Fibroblast of the aortic adventitia (primary cell): ENCODE results near the gene TLE2. TPM values are rescaled to one million over a fixed set of nuclear protein-coding genes. Genes with fewer than 3 reads are reported as not detected.

Experiments used
- DNase-seq: peaks from one replicate; pipeline ENCODE4 v3.0.0-alpha.2; 2010; ENCODE audit warnings: low read depth
- H3K4me3 ChIP-seq: 2 replicates; pipeline ENCODE4 v1.5.1; 2011; ENCODE audit warnings: low read depth, mild to moderate bottlenecking, control low read depth, low read length, moderate library complexity
- total RNA-seq: library from RNA; depleted of rRNA; stranded (reverse); fragments of >200 nt; gene quantifications from 2 replicates; pipeline ENCODE4 v1.2.3, GENCODE V29; 2012; ENCODE audit warnings: low replicate concordance
- TF ChIP-seq, protein P1 (sequence below): IDR thresholded peaks from 2 replicates; pipeline ENCODE4 v1.5.1; 2011; ENCODE audit warnings: mild to moderate bottlenecking, low read length, control low read depth, inconsistent platforms; ENCODE audit not compliant: insufficient read depth

The TLE2 gene
- total RNA-seq, 1 donor, result 5.2 TPM

DNA sequence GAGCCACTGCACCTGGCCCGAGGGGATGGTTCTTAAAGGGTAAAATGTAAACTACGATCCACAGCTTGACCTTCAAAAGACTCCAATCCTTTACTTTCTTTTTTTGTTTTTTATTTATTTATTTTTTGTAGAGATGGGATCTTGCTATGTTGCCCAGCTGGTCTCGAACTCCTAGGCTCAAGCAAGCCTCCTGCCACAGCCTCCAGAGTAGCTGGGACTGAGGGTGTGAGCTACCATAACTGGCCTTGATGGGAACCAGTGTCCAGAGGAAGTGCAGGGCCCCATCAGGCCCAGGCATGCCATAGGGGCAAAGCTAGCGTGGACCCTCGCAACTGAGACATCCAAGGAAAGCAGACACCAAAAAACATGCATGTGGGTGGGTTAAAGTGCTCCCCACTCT, 66.0 kb downstream of the TLE2 start:
- H3K4me3 ChIP-seq, result no peak overlapping the region
- DNase-seq, result no peak
- TF ChIP-seq, protein P1, sequence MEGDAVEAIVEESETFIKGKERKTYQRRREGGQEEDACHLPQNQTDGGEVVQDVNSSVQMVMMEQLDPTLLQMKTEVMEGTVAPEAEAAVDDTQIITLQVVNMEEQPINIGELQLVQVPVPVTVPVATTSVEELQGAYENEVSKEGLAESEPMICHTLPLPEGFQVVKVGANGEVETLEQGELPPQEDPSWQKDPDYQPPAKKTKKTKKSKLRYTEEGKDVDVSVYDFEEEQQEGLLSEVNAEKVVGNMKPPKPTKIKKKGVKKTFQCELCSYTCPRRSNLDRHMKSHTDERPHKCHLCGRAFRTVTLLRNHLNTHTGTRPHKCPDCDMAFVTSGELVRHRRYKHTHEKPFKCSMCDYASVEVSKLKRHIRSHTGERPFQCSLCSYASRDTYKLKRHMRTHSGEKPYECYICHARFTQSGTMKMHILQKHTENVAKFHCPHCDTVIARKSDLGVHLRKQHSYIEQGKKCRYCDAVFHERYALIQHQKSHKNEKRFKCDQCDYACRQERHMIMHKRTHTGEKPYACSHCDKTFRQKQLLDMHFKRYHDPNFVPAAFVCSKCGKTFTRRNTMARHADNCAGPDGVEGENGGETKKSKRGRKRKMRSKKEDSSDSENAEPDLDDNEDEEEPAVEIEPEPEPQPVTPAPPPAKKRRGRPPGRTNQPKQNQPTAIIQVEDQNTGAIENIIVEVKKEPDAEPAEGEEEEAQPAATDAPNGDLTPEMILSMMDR, result no peak

GRCh38 chr19:2962018-2962670, 66.9 kb downstream of the TLE2 start:
- peak; percentile 92 for DNase-seq
- no peak overlapping the region for H3K4me3 ChIP-seq
- TF ChIP-seq, protein P1, result peak; percentile 63

- H3K4me3 ChIP-seq, result no peak overlapping the region
- TF ChIP-seq, protein P1, result no peak
- no peak for DNase-seq
Observed at GRCh38 chr19:2960120-2960519, 69.0 kb downstream of the TLE2 start.

GRCh38 chr19:2957160-2957559, 71.9 kb downstream of the TLE2 start:
- TF ChIP-seq, protein P1, result no peak
- H3K4me3 ChIP-seq, result no peak overlapping the region
- DNase-seq, result no peak

DNA sequence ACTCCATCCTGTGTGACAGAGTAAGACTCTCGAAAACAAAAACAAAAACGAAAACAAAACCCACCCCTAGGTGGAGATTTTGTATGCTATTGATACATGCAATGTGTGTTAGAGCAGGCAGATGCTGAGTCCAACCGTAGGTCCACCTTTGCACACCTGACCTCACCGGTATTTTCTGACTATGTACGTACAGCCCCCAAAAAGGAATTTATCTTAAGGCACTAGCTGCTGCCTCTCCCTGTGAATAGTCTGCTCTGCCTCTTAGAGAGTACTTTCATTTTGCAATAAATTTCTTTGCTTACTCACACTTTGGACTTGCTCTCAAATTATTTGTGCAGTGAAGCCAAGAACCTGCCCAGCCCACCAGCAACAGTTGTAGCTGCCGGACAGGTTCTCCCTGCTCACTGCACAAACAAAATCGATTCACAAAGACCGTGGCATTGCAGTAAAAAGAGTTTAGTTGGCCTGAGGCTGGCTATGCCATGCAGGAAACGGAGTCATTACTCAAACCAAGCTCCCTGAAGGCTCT, 76.1 kb downstream of the TLE2 start:
- peak overlapping the region; percentile 52 for H3K4me3 ChIP-seq
- peak; percentile 55 for DNase-seq
- TF ChIP-seq, protein P1, result peak; percentile 33

DNA sequence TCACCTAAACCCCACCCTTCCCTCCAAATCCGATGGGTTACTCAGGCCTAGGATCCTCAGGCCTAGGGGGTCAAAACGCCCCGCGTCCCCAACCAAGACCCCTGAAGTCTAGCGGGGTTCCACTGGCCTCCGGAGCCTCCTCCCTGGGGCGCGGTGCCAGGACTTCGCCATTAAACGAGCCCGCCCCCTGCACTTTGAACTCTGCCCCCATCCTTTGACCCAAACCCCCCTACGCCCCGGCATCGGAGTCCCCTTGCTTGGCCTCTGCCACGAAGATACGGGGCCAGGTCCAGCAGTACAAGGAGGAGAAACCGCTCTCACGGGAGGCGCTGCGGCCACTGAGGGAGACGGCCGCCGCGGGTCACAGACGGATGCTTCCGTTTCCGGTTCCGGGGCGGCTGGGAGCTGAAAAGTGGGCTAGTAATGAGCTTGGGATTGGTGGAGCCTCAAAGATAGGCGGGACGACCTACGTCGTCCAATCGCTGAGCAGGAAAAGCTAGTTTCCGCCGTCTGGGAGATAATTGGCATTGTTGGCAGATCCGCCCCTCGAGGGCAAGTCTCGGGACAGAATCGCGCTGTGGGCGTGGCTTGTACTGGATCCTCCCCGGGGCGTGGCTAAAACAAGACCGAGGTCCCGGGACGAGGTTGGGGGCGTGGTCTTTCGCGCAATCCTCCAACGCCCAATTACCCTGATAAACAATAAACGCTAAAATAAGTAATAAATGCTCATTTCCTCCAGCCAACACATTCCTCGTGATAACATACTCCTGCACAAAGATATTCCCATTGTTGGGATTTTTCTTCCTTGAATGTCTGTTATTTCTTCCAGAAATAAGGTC, 78.6 kb downstream of the TLE2 start:
- DNase-seq, result peak; percentile 100
- TF ChIP-seq, protein P1, result no peak
- H3K4me3 ChIP-seq, result peak overlapping the region; percentile 77
